ENCODE data around the gene TRIM31.

The TRIM31 gene

DNA sequence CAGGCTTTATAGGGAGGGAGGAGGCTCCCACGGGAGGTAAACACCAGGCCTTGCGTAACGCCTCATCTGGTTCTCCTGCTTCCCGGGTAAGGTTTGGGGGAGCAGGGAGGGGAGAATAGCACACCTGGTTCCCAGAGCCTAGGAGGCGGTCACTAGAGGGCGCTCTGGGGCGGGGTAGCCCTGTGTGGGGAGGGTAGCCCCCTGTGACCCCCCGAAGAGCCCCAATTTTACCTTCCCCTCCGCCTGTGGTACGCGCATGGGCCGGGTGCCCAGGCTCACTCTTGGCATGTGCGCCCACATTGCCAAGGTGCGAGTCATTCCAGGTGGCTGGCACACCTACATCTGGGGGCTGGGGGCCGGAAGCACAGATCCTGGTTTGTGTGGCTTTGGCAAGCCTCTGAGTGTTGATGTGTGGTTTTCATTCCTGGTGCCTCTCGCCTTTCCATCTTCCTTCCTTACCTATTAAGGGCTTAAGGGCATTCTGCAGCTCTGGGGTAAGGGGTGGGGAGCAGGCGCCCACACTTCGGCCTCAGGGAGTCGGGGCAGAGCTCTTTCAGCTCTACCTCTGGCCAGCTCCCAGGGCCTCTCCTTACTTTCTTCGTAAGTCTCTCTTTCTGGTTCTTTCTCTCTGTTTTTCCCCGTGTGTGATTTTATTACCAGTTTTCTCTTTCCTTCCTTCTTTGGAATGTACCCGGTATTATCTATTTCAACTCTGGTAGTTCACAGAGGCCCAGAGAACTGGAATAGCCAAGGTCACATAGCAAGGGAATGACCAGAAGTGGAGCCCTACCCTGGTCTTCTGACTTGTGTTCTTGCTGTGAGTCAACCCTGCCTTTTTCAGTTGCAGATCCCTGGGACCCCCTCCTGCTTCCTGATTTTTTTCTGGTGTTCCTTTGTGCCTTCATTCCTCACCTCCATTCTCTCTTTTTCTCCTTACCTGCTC lies 36.8 kb downstream of the TRIM31 start:
- no peak for DNase-seq (ENCODE audit: low read depth in 2 of 2)

DNA sequence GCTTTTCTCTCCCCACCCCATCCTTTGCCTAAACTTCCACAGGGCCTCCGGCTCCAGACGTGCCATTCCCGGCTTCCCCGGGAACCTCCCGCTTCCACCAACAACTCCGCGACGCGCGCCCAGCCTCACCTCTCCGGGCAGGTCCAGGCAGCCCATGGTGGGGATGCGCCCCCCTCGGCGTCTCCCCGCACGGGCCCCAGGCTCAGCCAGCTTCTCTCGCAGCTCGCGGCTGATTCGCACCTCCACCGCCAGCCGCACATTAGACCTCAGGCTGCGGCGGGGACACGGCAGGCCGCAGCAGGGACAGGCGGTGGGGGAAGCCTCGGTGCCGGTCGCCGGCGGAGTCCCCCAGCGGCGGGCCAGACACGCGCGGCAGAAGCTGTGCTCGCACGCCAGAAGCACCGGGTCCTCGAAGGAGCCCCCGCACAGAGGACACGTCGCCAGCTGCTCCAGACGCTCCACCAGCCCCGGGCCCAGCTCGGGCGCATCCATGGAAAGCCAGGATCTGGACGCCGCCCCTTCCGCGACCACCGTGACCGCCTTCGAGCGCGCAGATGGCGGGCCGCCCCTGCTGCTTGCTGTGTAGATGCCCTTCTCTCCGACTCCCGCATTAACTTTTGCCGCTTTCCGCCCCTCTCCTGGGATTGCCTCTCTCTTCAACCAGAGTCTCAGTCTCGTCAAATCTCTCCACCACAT lies 37.6 kb downstream of the TRIM31 start, which contains the start of gene RNF39:
Gene RNF39, minus strand, starts transcription at position 676 of the 696 bp plus-strand sequence. Its CDS starts 184 bp downstream, at position 492.
- DNase-seq (ENCODE audit: low read depth in 2 of 2), result no peak

DNA sequence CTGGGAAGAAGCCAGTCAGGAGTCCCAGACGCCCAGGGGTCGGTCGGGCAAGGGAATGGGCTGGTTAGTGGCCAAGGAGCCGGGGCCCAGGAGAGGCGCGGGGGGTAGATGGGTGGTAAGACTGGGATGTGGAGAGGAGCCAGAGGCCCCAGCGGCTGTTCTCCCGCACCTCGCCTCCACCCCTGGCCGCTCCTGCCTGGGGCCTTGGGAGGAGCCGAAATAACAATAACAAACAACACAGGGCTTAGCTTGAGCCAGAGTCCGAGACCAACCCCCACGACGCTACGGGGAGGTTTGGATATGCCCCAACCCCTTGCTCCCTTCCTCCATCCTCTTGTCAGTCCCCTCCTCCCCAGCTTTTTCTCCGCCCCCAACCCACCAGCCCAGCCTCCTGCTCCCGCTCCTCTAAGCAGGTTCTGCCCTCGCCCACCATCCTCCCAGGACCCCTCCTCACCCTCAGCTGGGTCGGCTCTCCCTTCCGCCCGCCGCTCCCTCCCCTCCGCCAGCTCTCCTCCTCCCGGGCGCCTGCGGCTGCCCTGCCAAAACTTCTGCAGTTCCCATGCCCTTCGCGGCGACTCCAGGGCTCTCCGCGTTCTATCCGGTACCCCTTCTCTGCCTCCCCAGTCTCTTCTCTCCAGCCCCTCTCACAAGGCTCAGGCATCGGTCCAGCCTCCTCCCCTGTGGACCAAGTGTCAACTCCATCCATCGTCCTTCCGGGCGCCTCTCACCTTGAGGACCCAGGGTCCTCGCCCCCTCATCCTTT lies 38.4 kb downstream of the TRIM31 start:
- DNase-seq (ENCODE audit: low read depth in 2 of 2), result no peak

DNA sequence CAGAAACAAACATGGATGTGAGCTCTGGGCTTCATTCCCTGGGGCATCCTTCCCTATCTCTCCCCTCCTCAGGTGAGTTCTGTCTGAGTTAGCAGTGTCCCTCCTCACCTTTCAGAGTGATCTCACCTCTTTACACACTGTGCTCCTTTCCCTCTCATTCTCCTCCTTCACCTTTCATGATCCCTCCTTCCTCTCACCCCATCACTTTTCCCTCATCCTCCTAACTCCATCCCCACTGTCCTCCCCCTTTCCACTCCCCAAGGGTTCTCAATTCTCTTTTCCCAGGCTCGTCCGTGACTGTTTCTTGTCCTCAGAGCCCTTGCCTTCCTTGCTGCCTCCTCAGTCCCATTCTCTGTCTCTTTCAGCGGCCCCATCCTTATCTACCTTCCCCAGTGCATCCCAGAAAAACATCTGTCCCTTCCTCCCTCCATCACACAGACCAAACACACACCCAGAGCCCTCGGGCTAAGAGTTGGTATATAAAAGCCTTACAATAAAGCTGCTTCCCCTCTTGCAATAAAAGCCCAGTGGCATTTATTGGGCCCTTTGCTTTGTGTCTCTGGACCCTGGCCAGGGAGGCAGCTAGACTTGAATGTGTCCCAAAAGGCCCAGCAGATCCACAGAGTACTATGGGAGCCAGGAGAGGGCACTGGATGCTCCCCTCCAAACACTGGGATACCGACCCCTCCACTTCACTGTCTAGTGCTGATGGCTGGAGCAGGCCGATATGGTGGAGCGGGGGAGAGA lies 39.2 kb downstream of the TRIM31 start:
- DNase-seq (ENCODE audit: low read depth in 2 of 2), result no peak

DNA sequence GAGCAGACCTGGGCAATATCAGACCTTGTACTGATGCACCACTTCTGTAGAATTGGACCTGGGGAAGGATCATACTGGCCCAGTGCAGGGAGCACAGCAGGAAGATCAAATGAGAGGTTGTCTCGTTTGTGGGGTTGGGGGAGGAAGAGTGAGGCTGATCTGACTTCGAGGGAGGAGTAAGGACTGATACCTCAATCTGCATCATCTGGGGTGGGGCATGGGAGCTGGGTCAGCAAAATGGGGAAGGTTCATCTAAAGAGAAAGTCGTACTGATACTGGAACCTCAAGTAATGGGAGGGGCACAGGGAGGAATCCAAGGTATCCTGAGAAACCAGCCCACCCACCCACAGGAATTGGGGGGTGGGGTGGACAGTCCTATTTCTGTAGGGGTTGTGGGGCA lies 41.0 kb downstream of the TRIM31 start:
- no peak for DNase-seq (ENCODE audit: low read depth in 2 of 2)

DNA sequence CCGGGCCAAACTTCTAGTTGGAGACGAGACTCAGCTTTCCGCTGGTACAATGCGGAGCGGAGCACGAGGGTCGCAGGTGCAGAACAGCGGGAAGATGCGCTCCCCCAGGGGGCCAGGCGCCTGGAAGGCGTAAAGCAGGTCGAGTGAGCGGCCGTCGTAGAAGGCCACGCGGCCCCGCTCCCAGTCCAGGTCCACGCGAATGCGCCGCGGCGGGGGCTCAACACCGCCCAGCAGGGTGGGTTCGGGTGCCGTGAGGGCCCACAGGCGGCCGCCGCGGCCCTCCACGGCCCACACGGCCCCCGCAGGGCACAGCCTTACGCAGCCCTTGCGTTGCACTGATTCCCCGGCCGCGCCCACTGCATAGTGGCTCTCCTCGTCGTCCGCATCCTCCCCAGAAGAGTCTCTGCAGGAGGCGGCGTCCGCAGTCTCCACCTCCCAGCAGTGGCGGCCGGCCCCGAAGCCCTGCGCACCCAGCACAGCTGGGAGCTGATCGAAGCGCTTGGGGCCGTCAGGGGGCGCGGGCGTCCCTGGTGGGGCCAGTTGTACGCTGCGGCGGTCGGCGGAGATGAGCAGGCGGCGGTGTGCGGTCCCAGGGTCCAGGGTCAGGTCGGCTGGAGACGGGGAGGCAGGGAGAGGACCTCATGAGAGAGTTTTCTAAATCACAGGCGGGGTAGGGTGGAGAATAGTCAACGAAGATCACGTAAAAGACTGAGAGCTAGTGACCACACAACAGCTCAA lies 41.6 kb downstream of the TRIM31 start:
- DNase-seq (ENCODE audit: low read depth in 2 of 2), result peak in 1 of 2 donors; percentile 11

DNA sequence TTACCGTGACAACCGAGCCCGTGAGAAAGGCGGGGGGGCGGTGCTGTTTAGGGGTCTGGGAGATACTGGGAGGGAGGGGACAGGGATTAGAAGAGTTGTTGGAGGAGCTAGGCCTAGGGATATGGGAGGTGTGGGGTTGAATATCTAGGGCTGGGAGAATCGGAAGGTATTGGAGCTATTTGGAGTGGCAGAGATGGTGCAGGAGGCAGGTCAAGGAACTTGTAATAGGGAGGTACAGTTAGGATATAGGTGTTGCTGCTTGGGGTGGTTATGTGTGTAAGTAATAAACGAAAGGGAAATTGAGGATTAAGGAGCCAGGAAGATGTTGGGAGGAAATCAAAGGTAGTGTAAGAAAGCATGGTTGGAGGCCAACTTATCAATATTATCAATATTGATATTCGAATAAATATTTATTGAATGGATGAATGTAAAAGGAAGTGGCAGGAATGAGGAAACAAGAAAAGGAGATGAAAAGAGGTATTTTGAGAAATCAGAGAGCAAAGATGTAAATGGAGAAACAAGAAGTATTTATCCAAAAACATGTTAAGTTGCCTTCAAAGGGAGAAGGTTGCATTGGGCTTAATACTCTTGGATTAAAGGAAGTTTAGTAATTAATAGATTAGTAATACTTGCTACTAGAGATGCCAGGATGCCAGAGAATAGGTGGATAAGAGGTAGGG lies 45.3 kb downstream of the TRIM31 start:
- DNase-seq (ENCODE audit: low read depth in 2 of 2), result no peak

DNA sequence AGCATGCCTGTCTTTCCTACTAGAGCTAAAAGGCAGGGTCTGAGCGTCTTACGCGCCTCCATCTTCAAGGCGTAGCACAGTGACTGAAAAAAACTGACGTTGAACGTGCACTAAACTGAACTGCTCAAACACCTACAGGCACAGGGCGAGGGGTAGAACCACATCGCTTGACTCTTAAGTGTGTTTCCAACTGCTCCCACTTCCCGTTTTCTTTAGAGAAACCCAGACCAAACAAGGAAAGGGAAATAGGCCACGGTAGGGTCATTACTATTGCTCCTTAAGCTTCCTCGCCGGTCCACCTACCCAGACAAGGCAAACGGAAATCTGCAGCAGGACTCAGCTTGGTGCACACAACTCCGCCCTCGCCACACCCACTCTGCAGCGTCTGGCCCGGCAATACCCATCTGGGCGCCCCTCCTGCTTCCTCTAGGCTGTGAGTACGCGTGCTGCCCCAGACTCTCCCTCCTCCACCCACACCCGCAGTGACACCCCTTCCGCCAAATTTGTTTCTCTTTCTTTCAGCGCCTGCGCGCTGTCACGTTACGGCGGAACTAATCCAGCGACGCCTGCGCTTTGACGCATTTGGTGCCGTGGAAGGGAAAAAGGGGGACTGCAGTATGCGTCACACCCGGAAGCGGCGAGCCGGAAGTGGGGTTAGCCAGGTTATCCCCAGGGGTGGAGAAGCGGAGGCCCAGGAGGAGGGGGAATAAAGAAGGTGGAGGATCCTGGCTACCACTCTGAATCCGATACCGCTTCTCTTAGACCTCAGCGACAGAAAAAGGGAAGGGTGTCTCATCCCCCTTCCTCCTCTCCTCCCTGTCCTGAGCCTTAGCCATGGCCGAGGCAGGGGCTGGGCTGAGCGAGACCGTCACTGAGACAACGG lies 46.1 kb downstream of the TRIM31 start, which contains the start of gene PPP1R11:
Gene PPP1R11, plus strand, starts transcription at position 622 of the 883 bp plus-strand sequence. Its CDS starts 213 bp downstream, at position 835.
- DNase-seq (ENCODE audit: low read depth in 2 of 2), result peak; percentile 99

DNA sequence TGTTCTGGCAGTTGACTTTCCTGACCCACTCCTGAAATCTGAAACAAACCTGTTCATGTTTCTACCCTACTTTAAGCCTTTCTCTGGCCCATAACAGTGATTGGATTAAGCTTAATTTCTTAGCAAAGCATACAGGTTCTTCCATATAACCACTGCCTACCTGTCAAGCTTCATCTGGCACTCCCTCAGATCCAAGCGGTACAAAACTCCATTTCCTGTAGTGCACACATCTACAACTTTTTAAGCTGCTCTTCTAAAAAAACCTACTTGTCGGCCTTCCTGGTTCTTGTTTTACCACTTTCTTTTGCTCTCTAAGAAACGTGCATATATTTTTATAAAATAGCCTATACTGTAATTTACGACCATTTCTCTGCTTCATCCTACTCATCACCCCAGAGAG lies 46.8 kb downstream of the TRIM31 start:
- DNase-seq (ENCODE audit: low read depth in 2 of 2), result no peak

DNA sequence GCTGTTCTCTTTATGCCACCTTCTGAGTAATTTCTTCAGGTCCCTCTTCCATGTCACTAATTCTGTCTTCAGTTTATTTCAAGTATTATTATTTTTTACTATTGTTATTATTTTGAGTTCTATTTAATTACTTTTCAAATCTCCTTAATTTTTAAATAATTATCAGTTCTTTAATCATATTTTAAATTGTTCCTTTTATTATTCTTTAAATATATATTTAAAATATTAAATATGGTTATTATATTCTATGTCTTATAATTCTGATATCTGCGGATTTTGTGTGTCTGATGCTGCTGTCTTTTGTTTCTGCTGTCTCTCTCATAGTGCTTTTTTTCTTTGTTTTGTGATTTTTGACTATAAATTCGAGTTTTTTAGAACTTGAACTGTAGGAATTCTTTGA lies 49.6 kb downstream of the TRIM31 start:
- no peak for DNase-seq (ENCODE audit: low read depth in 2 of 2)

DNA sequence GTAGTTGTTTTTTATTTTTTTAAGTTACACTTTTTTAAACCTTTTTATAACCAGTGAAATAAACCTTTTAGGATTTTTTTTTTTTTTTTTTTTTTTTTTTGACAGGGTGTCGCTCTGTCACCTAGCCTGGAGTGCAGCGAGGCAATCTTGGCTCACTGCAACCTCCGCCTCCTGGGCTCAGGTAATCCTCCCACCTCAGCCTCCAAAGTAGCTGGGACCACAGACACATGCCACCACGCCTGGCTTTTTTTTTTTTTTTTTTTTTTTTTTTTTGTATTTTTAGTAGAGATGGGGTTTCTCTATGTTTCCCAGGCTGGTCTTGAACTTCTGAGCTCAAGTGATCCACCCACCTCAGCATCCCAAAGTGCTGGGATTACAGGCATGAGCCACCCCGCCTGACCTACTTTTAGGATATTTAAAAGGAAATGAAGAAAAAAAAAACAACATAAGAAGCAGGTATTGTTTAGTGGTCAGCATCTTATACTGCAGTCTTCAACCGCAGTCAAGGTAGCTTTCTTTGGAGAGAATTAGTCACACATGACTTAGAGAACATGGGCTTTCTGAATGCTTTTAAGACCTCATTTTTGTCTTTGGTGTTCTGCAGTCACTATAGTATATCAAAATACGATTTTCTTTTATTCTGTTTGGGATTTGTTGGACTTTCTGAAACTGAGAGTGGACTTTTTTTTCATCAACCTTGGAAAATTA lies 50.3 kb downstream of the TRIM31 start:
- no peak for DNase-seq (ENCODE audit: low read depth in 2 of 2)

DNA sequence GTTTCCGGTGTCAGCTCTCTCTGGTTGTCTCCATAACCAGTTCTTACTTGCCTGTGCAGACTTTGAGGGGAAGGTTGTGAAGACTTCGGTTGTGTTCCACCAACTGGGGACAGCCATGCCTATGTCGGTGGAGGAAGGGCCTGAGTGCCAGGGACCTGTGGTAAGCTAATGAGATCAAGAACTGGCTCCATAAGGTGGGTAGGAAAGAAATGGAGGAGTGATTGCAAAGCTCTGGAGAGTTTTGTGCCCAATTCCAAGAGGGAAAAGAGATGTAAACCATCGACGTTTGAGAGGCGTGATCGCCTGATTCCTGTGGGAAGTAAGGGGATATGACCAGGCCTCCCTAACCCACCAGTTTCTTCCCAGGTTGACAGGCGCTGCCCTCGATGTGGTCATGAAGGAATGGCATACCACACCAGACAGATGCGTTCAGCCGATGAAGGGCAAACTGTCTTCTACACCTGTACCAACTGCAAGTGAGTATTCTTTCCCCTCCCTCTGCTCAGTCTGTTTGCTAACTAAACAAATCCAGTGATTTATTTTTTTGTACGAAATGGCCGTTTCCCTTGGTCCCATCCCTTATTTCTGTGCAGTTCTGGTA lies 50.9 kb downstream of the TRIM31 start:
- no peak for DNase-seq (ENCODE audit: low read depth in 2 of 2)

DNA sequence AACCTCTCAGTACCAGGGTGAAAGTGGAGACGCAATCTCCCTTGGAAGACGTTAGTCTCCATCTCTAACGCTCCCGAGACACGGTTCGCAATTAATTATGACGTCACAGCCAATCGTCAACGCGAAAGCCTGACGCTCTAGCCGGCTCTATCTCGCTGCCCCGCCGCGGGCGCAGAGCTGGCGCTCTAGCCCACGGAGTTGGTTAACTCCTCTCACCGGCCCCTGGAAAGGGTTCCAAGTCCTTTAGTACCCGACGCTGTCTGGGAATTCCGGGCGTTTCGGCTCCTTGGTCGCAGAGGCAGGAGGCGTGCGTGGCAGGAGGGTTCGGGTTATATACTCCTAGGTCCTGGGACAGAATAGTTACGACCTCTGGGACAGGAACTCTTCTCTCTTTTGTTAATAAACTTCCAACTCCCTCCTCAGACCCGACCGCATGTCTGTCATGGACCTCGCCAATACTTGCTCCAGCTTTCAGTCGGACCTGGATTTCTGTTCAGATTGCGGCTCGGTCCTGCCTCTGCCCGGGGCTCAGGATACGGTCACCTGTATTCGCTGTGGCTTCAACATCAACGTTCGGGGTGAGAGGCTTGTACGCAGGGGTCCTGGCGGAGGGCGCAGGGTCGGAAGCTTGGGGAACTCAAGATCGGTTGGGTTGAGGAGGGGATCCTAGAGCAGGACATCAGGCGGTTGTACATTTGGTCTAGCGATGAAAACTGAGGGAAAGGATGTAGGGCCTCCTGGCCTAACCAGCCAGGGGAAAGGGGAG lies 51.6 kb downstream of the TRIM31 start, which contains the start of gene POLR1H:
Gene POLR1H, plus strand, starts transcription at position 174 of the 766 bp plus-strand sequence. Its CDS starts 260 bp downstream, at position 434.
- peak; percentile 80 to 82 for DNase-seq (ENCODE audit: low read depth in 2 of 2)

DNA sequence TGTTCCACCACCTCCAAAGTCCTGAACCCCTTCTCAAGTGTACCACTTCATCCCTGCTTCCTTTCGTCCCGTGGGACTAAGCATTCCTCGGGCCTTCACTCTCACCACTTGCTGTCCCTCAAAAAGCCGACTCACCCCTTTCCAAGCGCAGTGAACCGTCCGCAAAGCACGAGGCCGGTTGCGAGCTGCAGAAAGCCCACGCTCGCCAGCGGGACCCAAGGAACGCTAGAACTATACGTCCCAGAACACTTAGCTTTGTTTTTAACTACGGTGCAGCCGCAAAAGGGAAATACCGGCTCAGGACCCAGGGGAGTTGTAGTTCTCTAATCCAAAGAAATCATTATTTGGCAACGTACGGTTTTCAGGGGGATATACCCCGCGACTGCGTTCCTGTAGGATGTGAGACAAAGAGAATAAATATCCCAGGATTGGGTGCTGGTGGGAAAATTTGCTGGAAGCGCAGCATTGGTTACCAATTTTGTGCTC lies 52.2 kb downstream of the TRIM31 start:
- no peak for DNase-seq (ENCODE audit: low read depth in 2 of 2)

DNA sequence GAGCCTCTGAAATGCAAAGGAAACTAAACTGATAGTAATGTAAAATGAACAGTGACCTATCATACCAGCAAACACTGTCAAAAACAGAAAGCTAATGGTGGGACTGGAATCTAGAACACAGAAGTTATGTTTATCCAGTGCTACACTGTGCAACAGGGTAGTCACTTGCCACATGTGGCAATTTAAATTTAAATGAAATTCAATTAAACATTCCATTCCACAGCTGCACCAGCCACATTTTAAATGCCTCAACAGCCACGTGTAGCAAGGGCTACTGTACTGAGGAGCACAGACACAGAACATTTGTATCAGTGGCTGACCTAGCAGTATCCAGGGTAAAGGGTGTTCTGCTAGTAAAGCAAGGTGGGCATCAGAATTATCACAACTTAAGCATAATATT lies 57.4 kb downstream of the TRIM31 start:
- DNase-seq (ENCODE audit: low read depth in 2 of 2), result no peak

DNA sequence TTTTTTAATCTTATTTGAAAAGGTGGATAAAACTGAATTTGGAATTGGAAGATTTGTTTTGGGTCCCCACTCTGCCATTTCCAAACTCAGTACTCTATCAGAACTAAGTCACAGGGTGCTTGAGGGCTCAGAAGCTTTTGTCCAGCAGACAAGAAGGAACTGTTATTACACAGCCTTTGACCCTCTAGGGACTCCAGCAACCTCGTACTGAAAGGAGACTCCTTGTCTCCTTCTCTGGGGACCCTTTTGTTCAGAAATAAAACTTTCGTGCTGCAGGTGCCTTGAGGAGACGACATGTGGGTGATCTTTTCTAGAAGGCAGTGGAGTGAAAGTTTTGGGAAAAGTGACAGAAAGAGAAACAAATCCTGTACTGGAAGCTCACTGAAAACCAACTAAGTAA lies 59.2 kb downstream of the TRIM31 start:
- DNase-seq (ENCODE audit: low read depth in 2 of 2), result no peak

Data from stimulated activated CD8-positive, alpha-beta memory T cell treated with anti-CD3 and anti-CD28 coated beads, Interleukin-7, amount 100 ng/mL, for 4 hours (primary cell).